ENCODE measurements around the gene PTPN11. TPM values are rescaled to one million over a fixed set of nuclear protein-coding genes. Genes with fewer than 3 reads are reported as not detected.
A peak's percentile ranks its signal among the peaks of the same experiment; 100 is the strongest.

The PTPN11 gene
- total RNA-seq, 4 donors from 2014 or later: 61.6 to 88.0 (median 75.2) TPM

DNA sequence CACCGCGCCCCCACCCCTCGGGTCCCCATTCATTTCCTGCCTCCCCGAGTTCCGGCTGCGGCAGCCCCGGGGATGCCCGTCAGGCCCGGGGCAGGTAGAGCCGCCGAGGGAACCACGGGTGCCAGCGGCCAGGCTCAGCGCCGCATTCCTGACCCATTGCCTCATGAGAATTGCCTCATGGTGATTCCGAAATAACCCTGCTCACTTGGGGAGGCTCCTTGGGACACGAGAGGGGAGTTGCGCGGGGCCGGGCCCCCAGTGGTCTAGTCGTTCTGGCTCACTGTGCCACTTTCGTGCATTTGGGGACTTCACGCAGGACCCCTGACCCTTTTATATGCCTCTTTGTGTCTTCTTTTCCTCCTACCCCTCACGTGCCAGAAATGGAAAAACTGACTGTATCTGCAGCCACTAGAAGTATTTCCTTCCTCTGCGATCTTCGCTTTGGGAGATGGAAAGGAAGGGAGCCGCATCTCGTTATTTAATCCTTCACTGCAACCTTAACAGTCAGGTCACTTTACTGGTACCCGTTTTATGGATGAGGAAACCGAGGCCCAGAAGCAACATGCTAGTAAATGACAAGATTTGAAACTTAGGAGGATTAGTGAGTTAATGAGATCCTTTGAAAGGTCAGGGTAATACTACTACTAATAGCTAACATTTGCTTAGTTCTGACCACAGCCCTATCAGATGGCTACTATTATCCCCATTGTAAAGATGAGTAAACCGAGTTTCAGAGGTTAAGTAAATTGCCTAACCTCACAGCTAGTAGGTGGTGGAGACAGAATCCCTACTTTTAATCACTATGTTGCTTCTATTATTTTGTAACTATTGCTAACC lies 768 bp downstream of the PTPN11 start:
- 4% methylated on average over 29 to 31 of the region's 31 CpGs for WGBS, 2 donors
- H3K4me3 ChIP-seq (ENCODE audit: low read depth, poor library complexity, severe bottlenecking): peak overlapping the region; percentile 76
- DNase-seq (ENCODE audit: low spot score in 2 of 2): peak; percentile 66 to 94
- intact Hi-C loops (cut with DNase I; ENCODE audit: low total_unique reads): no loop called here
- TF ChIP-seq, protein P1, sequence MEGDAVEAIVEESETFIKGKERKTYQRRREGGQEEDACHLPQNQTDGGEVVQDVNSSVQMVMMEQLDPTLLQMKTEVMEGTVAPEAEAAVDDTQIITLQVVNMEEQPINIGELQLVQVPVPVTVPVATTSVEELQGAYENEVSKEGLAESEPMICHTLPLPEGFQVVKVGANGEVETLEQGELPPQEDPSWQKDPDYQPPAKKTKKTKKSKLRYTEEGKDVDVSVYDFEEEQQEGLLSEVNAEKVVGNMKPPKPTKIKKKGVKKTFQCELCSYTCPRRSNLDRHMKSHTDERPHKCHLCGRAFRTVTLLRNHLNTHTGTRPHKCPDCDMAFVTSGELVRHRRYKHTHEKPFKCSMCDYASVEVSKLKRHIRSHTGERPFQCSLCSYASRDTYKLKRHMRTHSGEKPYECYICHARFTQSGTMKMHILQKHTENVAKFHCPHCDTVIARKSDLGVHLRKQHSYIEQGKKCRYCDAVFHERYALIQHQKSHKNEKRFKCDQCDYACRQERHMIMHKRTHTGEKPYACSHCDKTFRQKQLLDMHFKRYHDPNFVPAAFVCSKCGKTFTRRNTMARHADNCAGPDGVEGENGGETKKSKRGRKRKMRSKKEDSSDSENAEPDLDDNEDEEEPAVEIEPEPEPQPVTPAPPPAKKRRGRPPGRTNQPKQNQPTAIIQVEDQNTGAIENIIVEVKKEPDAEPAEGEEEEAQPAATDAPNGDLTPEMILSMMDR (IDR thresholded peaks at IDR 0.05): no peak
- TF ChIP-seq POLR2A (IDR thresholded peaks at IDR 0.05): no peak

DNA sequence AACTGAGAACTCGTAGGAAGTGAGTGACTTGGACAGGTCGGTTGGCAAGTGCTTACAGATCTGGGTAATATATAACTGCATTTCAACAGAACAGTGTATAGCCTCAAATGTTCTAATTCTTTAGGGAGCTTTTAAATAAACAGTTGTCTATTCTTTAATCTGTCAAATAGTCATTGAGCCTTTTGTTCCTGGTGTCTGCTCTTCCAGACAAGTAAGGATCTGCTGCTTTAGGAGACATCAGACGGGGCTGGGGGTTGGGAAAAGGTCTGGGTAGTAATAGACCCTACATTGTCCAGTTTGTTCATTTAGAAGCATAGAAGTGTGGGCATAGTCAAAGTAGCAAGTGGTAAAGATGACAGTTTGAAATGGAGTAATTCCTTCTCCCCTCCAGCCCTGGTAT lies 2.0 kb downstream of the PTPN11 start:
- intact Hi-C loops (cut with DNase I; ENCODE audit: low total_unique reads): no loop called here
- WGBS, 2 donors: 74 to 81% methylated on average over 3 of the region's 3 CpGs
- no peak for DNase-seq (ENCODE audit: low spot score in 2 of 2)
- no peak overlapping the region for H3K4me3 ChIP-seq (ENCODE audit: low read depth, poor library complexity, severe bottlenecking)
- TF ChIP-seq POLR2A (IDR thresholded peaks at IDR 0.05): no peak
- TF ChIP-seq, protein P1 (IDR thresholded peaks at IDR 0.05): no peak

- intact Hi-C loops (cut with DNase I; ENCODE audit: low total_unique reads): no loop called here
- H3K4me3 ChIP-seq (ENCODE audit: low read depth, poor library complexity, severe bottlenecking): no peak overlapping the region
- TF ChIP-seq, protein P1 (IDR thresholded peaks at IDR 0.05): no peak
- no peak for TF ChIP-seq POLR2A (IDR thresholded peaks at IDR 0.05)
- DNase-seq (ENCODE audit: low spot score in 2 of 2): no peak
- 96% methylated on average over 1 of the region's 1 CpG for WGBS, 2 donors
Measured at GRCh38 chr12:112421363-112421762, 2.6 kb downstream of the PTPN11 start.

- no peak overlapping the region for H3K4me3 ChIP-seq (ENCODE audit: low read depth, poor library complexity, severe bottlenecking)
- WGBS, 2 donors: 36 to 39% methylated on average over 5 of the region's 5 CpGs
- TF ChIP-seq, protein P1 (IDR thresholded peaks at IDR 0.05): no peak
- no peak for TF ChIP-seq POLR2A (IDR thresholded peaks at IDR 0.05)
- intact Hi-C loops (cut with DNase I; ENCODE audit: low total_unique reads): no loop called here
- peak in 1 of 2 donors; percentile 79 for DNase-seq (ENCODE audit: low spot score in 2 of 2)
Measured at GRCh38 chr12:112422531-112422930, 3.8 kb downstream of the PTPN11 start.

GRCh38 chr12:112424126-112424525 lies 5.4 kb downstream of the PTPN11 start:
- intact Hi-C loops (cut with DNase I; ENCODE audit: low total_unique reads): no loop called here
- TF ChIP-seq, protein P1 (IDR thresholded peaks at IDR 0.05): no peak
- no peak for TF ChIP-seq POLR2A (IDR thresholded peaks at IDR 0.05)
- 85 to 90% methylated on average over 3 of the region's 3 CpGs for WGBS, 2 donors
- no peak for DNase-seq (ENCODE audit: low spot score in 2 of 2)
- no peak overlapping the region for H3K4me3 ChIP-seq (ENCODE audit: low read depth, poor library complexity, severe bottlenecking)

Measured in lower leg skin (tissue), 4 donors.